AG08395 (cell line): ENCODE results near the gene TTC27.
"Not testable (repeated sequence)": the region's sequence is repeated elsewhere in the genome, so short reads cannot be mapped to it uniquely, and the experiment has no call there.

ENCODE experiments used
- DNase-seq: peaks from one replicate; pipeline ENCODE4 v3.0.0; 2012; ENCODE audit warnings: mixed read lengths, low spot score

Gene TTC27

GRCh38 chr2:32627814-32628579, at the start of gene TTC27:
TSS of gene TTC27 (plus strand) at chr2:32628050. CDS start at chr2:32628293, 243 bp downstream.
- DNase-seq, result peak; percentile 98

GRCh38 chr2:32591669-32592463, 36.0 kb upstream of the TTC27 start:
- DNase-seq, result no peak

GRCh38 chr2:32594573-32594972, 33.3 kb upstream of the TTC27 start:
- no peak for DNase-seq

- no peak for DNase-seq
Observed at GRCh38 chr2:32611366-32611765, 16.5 kb upstream of the TTC27 start.

GRCh38 chr2:32611771-32612170, 16.1 kb upstream of the TTC27 start:
- no peak for DNase-seq

- no peak for DNase-seq
Observed at GRCh38 chr2:32614084-32614483, 13.8 kb upstream of the TTC27 start.

- no peak for DNase-seq
Observed at GRCh38 chr2:32617599-32618189, 10.2 kb upstream of the TTC27 start.

- DNase-seq, result no peak
Observed at GRCh38 chr2:32622570-32623310, 5.1 kb upstream of the TTC27 start.

GRCh38 chr2:32623311-32623706, 4.5 kb upstream of the TTC27 start:
- no peak for DNase-seq

- DNase-seq, result no peak
Observed at GRCh38 chr2:32624812-32625211, 3.0 kb upstream of the TTC27 start.

GRCh38 chr2:32626639-32627221, 1.1 kb upstream of the TTC27 start:
- DNase-seq, result no peak

- peak; percentile 55 for DNase-seq
Observed at GRCh38 chr2:32627441-32627813, 423 bp upstream of the TTC27 start.

GRCh38 chr2:32632089-32632488, 4.2 kb downstream of the TTC27 start:
- DNase-seq, result no peak

- DNase-seq, result no peak
Observed at GRCh38 chr2:32633040-32633439, 5.2 kb downstream of the TTC27 start.

- not testable (repeated sequence) for DNase-seq
Observed at GRCh38 chr2:32638548-32638947, 10.7 kb downstream of the TTC27 start.

- DNase-seq, result no peak
Observed at GRCh38 chr2:32641180-32641579, 13.3 kb downstream of the TTC27 start.

GRCh38 chr2:32647180-32647651, 19.4 kb downstream of the TTC27 start:
- DNase-seq, result peak; percentile 40

- no peak for DNase-seq
Observed at GRCh38 chr2:32652555-32653209, 24.8 kb downstream of the TTC27 start.

- DNase-seq, result no peak
Observed at GRCh38 chr2:32656069-32656468, 28.2 kb downstream of the TTC27 start.

- DNase-seq, result no peak
Observed at GRCh38 chr2:32663864-32664263, 36.0 kb downstream of the TTC27 start.

GRCh38 chr2:32666704-32667103, 38.9 kb downstream of the TTC27 start:
- no peak for DNase-seq
